ENCODE measurements around the gene CEP76. TPM values are rescaled to one million over a fixed set of nuclear protein-coding genes. Genes with fewer than 3 reads are reported as not detected.

Gene CEP76
- polyA plus RNA-seq, 1 donor (not counting 4 experiments of a cell fraction or from before 2014, with no cell fraction given) = 10.7 TPM

- Histone ChIP-seq H3K4me1 (ENCODE audit: control insufficient read depth, extremely low read depth, insufficient read depth, low read length) (no peaks in the 10 kb centered on the region), H3K27me3 (ENCODE audit: control insufficient read depth, extremely low read depth, insufficient read depth, low read length) (no peaks in the 10 kb centered on the region), H3K79me2 (ENCODE audit: control insufficient read depth, insufficient read depth, low read length) (no peaks in the 10 kb centered on the region), H3K4me3 (ENCODE audit: control insufficient read depth in 2 of 3, extremely low read depth in 1 of 3, insufficient read depth in 2 of 3, low read depth in 1 of 3, low read length in 3 of 3) (no peak overlapping the region), H3K27ac (ENCODE audit: control insufficient read depth, insufficient read depth, low read length) (no peak overlapping the region), H3K4me2 (ENCODE audit: control insufficient read depth, extremely low read depth, insufficient read depth, low read depth, low read length) (no peak overlapping the region), H4K20me1 (ENCODE audit: control insufficient read depth, extremely low read depth, insufficient read depth, low read length) (no peaks in the 10 kb centered on the region), H2AFZ (ENCODE audit: control insufficient read depth, low read length) (no peak overlapping the region), H3K36me3 (ENCODE audit: control insufficient read depth in 2 of 2, extremely low read depth in 1 of 2, insufficient read depth in 2 of 2, low read length in 2 of 2) (no peaks in the 10 kb centered on the region), H3K9me3 (ENCODE audit: control insufficient read depth, low read depth, low read length) (no peaks in the 10 kb centered on the region), H3K9me1 (ENCODE audit: control insufficient read depth, extremely low read depth, insufficient read depth, low read length) (no peaks in the 10 kb centered on the region), H3K9ac (ENCODE audit: control insufficient read depth, extremely low read depth, insufficient read depth, low read length) (no peak overlapping the region)
- dilution Hi-C loops (cut with MboI; ENCODE audit: extremely low pct_ligation_motif_present, low sequenced_read_pairs) = no loop called here
- no peak for TF ChIP-seq CTCF (optimal IDR thresholded peaks at IDR 0.05 in 1 of 3, IDR thresholded peaks at IDR 0.05 in 1 of 3, conservative IDR thresholded peaks at IDR 0.05 in 1 of 3; ENCODE audit: extremely low read depth in 1 of 3, insufficient read depth in 2 of 3, low read length in 3 of 3)
- TF ChIP-seq EZH2 (IDR thresholded peaks at IDR 0.05; ENCODE audit: low read length) = no peak
- FAIRE-seq (no peak), DNase-seq (ENCODE audit: low read depth, low spot score) (no peak)
These were observed 34.5 kb downstream of the CEP76 start for GRCh38 chr18:12668041-12668440.

- Histone ChIP-seq H3K36me3 (ENCODE audit: control insufficient read depth in 2 of 2, extremely low read depth in 1 of 2, insufficient read depth in 2 of 2, low read length in 2 of 2) (no peaks in the 10 kb centered on the region), H3K9me3 (ENCODE audit: control insufficient read depth, low read depth, low read length) (no peaks in the 10 kb centered on the region), H4K20me1 (ENCODE audit: control insufficient read depth, extremely low read depth, insufficient read depth, low read length) (no peaks in the 10 kb centered on the region), H3K4me3 (ENCODE audit: control insufficient read depth in 2 of 3, extremely low read depth in 1 of 3, insufficient read depth in 2 of 3, low read depth in 1 of 3, low read length in 3 of 3) (no peak overlapping the region), H3K4me2 (ENCODE audit: control insufficient read depth, extremely low read depth, insufficient read depth, low read depth, low read length) (no peak overlapping the region), H3K27me3 (ENCODE audit: control insufficient read depth, extremely low read depth, insufficient read depth, low read length) (no peaks in the 10 kb centered on the region), H3K4me1 (ENCODE audit: control insufficient read depth, extremely low read depth, insufficient read depth, low read length) (peaks cover 7% of the 10 kb centered on the region), H3K9me1 (ENCODE audit: control insufficient read depth, extremely low read depth, insufficient read depth, low read length) (no peaks in the 10 kb centered on the region), H3K27ac (ENCODE audit: control insufficient read depth, insufficient read depth, low read length) (no peak overlapping the region), H2AFZ (ENCODE audit: control insufficient read depth, low read length) (no peak overlapping the region), H3K9ac (ENCODE audit: control insufficient read depth, extremely low read depth, insufficient read depth, low read length) (no peak overlapping the region), H3K79me2 (ENCODE audit: control insufficient read depth, insufficient read depth, low read length) (peaks cover 19% of the 10 kb centered on the region)
- no peak for TF ChIP-seq EZH2 (IDR thresholded peaks at IDR 0.05; ENCODE audit: low read length)
- peak; percentile 61 to 89 (median 77) for TF ChIP-seq CTCF (optimal IDR thresholded peaks at IDR 0.05 in 1 of 3, IDR thresholded peaks at IDR 0.05 in 1 of 3, conservative IDR thresholded peaks at IDR 0.05 in 1 of 3; ENCODE audit: extremely low read depth in 1 of 3, insufficient read depth in 2 of 3, low read length in 3 of 3)
- DNase-seq (ENCODE audit: low read depth, low spot score) = no peak
- dilution Hi-C loops (cut with MboI; ENCODE audit: extremely low pct_ligation_motif_present, low sequenced_read_pairs) = no loop called here
- FAIRE-seq = peak; percentile 89
These were observed 42.5 kb downstream of the CEP76 start for GRCh38 chr18:12659904-12660605.

Data from keratinocyte (primary cell).